Spleen (tissue), 7 donors: ENCODE data around the gene PPIA.

ENCODE experiments used
- POLR2AphosphoS5 ChIP-seq, 3 donors: sonication (generic); formaldehyde crosslinking; IDR thresholded peaks; one replicate each; pipeline ENCODE4 v1.5.1; 2017; ENCODE audit warnings: antibody characterized with exemption in 3 of 3
- TF ChIP-seq, protein P1 (sequence below), 11 experiments: fragments of 200-600 bp in 7 of 11; fragments of 450-650 bp in 4 of 11; sonication (generic) in 4 of 11; IDR thresholded peaks in 8 of 11; conservative IDR thresholded peaks in 3 of 11; 1 replicate in 7 of 11; 2 replicates in 4 of 11; pipeline versions ENCODE4 v1.4.0 to v1.8.0; 2016 to 2021; ENCODE audit warnings: antibody characterized with exemption in 11 of 11, inconsistent platforms in 4 of 11, mild to moderate bottlenecking in 1 of 11
- donor health status: DM: no; HTN: no; CAD: no; lungs with moderate emphysema.
- donor health status: DM: no; HTN: no; CAD: no.
- donor health status: DM: no; HTN: no; CAD: no.

DNA sequence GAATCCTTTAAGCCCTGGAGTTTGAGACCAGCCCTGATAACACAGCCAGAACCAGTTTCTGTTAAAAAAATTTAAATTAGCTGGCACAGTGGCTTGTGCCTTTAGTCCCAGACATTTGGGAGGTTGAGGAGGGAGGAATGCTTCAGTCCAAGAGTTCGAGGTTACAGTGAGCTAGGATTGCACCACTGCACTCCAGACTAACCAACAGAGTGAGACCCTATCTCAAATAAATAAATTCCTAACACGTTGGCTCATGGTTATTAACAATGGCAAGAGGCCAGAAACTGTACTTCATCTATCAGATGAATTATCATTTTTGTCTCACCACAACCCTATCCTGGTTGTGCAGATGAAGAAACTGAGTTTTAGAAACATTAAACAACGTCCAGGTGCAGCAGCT is 2.1 kb upstream of the PPIA start:
- no peak for TF ChIP-seq POLR2AphosphoS5 (IDR thresholded peaks at IDR 0.05)
- TF ChIP-seq, protein P1, sequence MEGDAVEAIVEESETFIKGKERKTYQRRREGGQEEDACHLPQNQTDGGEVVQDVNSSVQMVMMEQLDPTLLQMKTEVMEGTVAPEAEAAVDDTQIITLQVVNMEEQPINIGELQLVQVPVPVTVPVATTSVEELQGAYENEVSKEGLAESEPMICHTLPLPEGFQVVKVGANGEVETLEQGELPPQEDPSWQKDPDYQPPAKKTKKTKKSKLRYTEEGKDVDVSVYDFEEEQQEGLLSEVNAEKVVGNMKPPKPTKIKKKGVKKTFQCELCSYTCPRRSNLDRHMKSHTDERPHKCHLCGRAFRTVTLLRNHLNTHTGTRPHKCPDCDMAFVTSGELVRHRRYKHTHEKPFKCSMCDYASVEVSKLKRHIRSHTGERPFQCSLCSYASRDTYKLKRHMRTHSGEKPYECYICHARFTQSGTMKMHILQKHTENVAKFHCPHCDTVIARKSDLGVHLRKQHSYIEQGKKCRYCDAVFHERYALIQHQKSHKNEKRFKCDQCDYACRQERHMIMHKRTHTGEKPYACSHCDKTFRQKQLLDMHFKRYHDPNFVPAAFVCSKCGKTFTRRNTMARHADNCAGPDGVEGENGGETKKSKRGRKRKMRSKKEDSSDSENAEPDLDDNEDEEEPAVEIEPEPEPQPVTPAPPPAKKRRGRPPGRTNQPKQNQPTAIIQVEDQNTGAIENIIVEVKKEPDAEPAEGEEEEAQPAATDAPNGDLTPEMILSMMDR (IDR thresholded peaks at IDR 0.05 in 8 of 11, conservative IDR thresholded peaks at IDR 0.05 in 3 of 11): no peak
